Neural cell (in vitro differentiated cells): ENCODE data around the gene MAML3.

ENCODE experiments used
- EP300 ChIP-seq: fragments of 450-650 bp; conservative IDR thresholded peaks from 2 replicates; pipeline ENCODE4 v1.6.1; 2014; ENCODE audit warnings: antibody characterized with exemption, mild to moderate bottlenecking, moderate library complexity; ENCODE audit not compliant: poor library complexity, severe bottlenecking
- EZH2 ChIP-seq: fragments of 200-600, 300-800 bp; shearing (Covaris generic), sonication (generic); IDR thresholded peaks from 2 replicates; pipeline ENCODE4 v1.6.1; 2014; ENCODE audit warnings: antibody characterized with exemption, low read length, borderline replicate concordance, mild to moderate bottlenecking; ENCODE audit not compliant: insufficient read depth, poor library complexity, severe bottlenecking
- MXI1 ChIP-seq: fragments of 450-650 bp; conservative IDR thresholded peaks from 2 replicates; pipeline ENCODE4 v1.6.1; 2014; ENCODE audit warnings: antibody characterized with exemption, mild to moderate bottlenecking; ENCODE audit not compliant: poor library complexity, severe bottlenecking
- POLR2AphosphoS5 ChIP-seq: IDR thresholded peaks from 2 replicates; pipeline ENCODE4 v1.6.1; 2012
- RAD21 ChIP-seq: fragments of 450-650 bp; conservative IDR thresholded peaks from 2 replicates; pipeline ENCODE4 v1.6.1; 2014; ENCODE audit warnings: antibody characterized with exemption, mild to moderate bottlenecking, moderate library complexity
- SMC3 ChIP-seq: fragments of 450-650 bp; conservative IDR thresholded peaks from 2 replicates; pipeline ENCODE4 v1.6.1; 2014; ENCODE audit warnings: antibody characterized with exemption, mild to moderate bottlenecking, moderate library complexity; ENCODE audit not compliant: poor library complexity
- TF ChIP-seq, protein P1 (sequence below): fragments of 450-650 bp; IDR thresholded peaks from 2 replicates; pipeline ENCODE4 v1.5.1; 2014; ENCODE audit warnings: antibody characterized with exemption, mild to moderate bottlenecking, moderate library complexity; ENCODE audit not compliant: poor library complexity, severe bottlenecking
- TF ChIP-seq, protein P2 (sequence below): IDR thresholded peaks from 2 replicates; pipeline ENCODE4 v1.6.1; 2012; ENCODE audit warnings: borderline replicate concordance

DNA sequence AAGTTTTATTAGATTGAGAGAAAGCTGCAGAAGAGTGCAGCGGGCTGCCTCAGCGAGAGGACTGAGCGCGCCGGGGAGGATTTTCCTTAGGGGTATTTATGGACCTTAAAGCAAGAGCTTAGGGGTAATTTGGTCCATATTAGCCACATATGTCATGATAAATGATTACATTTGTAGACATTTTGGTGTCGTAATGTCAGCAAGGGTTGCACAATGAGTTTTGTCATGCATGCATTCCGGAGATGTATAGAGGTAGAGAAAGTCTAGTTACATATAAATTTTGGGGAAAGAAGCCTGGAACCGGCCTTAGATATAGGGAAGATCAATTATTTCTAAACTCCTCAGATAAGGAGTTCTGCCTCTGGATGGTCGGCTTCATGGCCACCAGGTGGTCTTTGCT, 478.3 kb downstream of the MAML3 start:
- TF ChIP-seq, protein P1, sequence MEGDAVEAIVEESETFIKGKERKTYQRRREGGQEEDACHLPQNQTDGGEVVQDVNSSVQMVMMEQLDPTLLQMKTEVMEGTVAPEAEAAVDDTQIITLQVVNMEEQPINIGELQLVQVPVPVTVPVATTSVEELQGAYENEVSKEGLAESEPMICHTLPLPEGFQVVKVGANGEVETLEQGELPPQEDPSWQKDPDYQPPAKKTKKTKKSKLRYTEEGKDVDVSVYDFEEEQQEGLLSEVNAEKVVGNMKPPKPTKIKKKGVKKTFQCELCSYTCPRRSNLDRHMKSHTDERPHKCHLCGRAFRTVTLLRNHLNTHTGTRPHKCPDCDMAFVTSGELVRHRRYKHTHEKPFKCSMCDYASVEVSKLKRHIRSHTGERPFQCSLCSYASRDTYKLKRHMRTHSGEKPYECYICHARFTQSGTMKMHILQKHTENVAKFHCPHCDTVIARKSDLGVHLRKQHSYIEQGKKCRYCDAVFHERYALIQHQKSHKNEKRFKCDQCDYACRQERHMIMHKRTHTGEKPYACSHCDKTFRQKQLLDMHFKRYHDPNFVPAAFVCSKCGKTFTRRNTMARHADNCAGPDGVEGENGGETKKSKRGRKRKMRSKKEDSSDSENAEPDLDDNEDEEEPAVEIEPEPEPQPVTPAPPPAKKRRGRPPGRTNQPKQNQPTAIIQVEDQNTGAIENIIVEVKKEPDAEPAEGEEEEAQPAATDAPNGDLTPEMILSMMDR, result no peak
- TF ChIP-seq EP300, result no peak
- TF ChIP-seq, protein P2, sequence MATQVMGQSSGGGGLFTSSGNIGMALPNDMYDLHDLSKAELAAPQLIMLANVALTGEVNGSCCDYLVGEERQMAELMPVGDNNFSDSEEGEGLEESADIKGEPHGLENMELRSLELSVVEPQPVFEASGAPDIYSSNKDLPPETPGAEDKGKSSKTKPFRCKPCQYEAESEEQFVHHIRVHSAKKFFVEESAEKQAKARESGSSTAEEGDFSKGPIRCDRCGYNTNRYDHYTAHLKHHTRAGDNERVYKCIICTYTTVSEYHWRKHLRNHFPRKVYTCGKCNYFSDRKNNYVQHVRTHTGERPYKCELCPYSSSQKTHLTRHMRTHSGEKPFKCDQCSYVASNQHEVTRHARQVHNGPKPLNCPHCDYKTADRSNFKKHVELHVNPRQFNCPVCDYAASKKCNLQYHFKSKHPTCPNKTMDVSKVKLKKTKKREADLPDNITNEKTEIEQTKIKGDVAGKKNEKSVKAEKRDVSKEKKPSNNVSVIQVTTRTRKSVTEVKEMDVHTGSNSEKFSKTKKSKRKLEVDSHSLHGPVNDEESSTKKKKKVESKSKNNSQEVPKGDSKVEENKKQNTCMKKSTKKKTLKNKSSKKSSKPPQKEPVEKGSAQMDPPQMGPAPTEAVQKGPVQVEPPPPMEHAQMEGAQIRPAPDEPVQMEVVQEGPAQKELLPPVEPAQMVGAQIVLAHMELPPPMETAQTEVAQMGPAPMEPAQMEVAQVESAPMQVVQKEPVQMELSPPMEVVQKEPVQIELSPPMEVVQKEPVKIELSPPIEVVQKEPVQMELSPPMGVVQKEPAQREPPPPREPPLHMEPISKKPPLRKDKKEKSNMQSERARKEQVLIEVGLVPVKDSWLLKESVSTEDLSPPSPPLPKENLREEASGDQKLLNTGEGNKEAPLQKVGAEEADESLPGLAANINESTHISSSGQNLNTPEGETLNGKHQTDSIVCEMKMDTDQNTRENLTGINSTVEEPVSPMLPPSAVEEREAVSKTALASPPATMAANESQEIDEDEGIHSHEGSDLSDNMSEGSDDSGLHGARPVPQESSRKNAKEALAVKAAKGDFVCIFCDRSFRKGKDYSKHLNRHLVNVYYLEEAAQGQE, result no peak
- TF ChIP-seq SMC3, result no peak
- no peak for TF ChIP-seq POLR2AphosphoS5
- no peak for TF ChIP-seq RAD21
- no peak for TF ChIP-seq EZH2
- TF ChIP-seq MXI1, result no peak
